ENCODE results near the gene INTS2.
"Not testable (repeated sequence)": the region's sequence is repeated elsewhere in the genome, so short reads cannot be mapped to it uniquely, and the experiment has no call there.

The INTS2 gene

GRCh38 chr17:61821655-61822054 lies 106.1 kb downstream of the INTS2 start:
- DNase-seq = no peak

- not testable (repeated sequence) for DNase-seq
These were observed 108.5 kb downstream of the INTS2 start for GRCh38 chr17:61819265-61819664.

GRCh38 chr17:61818225-61818624 lies 109.6 kb downstream of the INTS2 start:
- DNase-seq = no peak

GRCh38 chr17:61817452-61817851 lies 110.3 kb downstream of the INTS2 start:
- no peak for DNase-seq

GRCh38 chr17:61816538-61816937 lies 111.2 kb downstream of the INTS2 start:
- no peak for DNase-seq

- no peak for DNase-seq
These were observed 111.8 kb downstream of the INTS2 start for GRCh38 chr17:61815863-61816503.
